HG02885 (cell line): ENCODE results near the gene DOK7.

Source experiments
- ATAC-seq: cut with Tn5 transposase; IDR thresholded peaks from one replicate; pipeline ENCODE4 v1.9.1; 2021; ENCODE audit warnings: mild to moderate bottlenecking; ENCODE audit not compliant: unreplicated experiment, poor library complexity

DOK7 gene

GRCh38 chr4:3461515-3462291 lies 1.4 kb upstream of the DOK7 start:
- ATAC-seq: no peak

- no peak for ATAC-seq
Measured at GRCh38 chr4:3462321-3462789, 751 bp upstream of the DOK7 start.

GRCh38 chr4:3463556-3464348 lies 646 bp downstream of the DOK7 start:
- ATAC-seq: no peak

- no peak for ATAC-seq
Measured at GRCh38 chr4:3464349-3464905, 1.3 kb downstream of the DOK7 start.

GRCh38 chr4:3464911-3465697 lies 2.0 kb downstream of the DOK7 start:
- ATAC-seq: no peak

- no peak for ATAC-seq
Measured at GRCh38 chr4:3465698-3466671, 2.9 kb downstream of the DOK7 start.

- ATAC-seq: no peak
Measured at GRCh38 chr4:3466691-3467600, 3.8 kb downstream of the DOK7 start.

- ATAC-seq: no peak
Measured at GRCh38 chr4:3467601-3468031, 4.5 kb downstream of the DOK7 start.

- no peak for ATAC-seq
Measured at GRCh38 chr4:3468154-3468553, 5.0 kb downstream of the DOK7 start.

- no peak for ATAC-seq
Measured at GRCh38 chr4:3468804-3469203, 5.7 kb downstream of the DOK7 start.

- ATAC-seq: no peak
Measured at GRCh38 chr4:3469386-3470243, 6.5 kb downstream of the DOK7 start.

GRCh38 chr4:3470244-3471097 lies 7.4 kb downstream of the DOK7 start:
- ATAC-seq: no peak

GRCh38 chr4:3471098-3471760 lies 8.1 kb downstream of the DOK7 start:
- ATAC-seq: no peak

GRCh38 chr4:3471886-3472285 lies 8.8 kb downstream of the DOK7 start:
- ATAC-seq: no peak

- no peak for ATAC-seq
Measured at GRCh38 chr4:3472411-3473141, 9.5 kb downstream of the DOK7 start.
